HG03280 (cell line): ENCODE data around the gene MYCBP.

Experiments
- ATAC-seq: cut with Tn5 transposase; IDR thresholded peaks from one replicate; pipeline ENCODE4 v1.9.1; 2021; ENCODE audit warnings: mild to moderate bottlenecking, moderate library complexity; ENCODE audit not compliant: unreplicated experiment

Gene MYCBP

DNA sequence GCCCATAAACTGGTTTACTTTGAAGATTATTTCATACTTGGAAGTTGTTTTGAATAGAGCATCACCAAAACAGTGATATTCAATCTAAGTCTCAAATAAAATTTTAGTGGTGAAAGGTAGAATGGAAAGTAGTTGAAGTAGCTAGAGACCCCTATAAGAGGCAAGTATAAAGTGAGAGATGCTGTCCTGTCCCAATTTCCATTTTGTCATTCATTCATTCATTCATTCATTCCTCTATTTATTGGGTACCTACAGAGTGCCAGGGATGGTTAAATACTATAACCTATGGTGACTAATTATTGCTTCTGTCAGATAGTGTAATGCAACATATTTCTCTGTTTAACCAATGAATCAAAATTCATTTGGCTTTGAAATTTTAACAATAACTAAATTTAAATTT lies 46.3 kb downstream of the MYCBP start:
- ATAC-seq = no peak

DNA sequence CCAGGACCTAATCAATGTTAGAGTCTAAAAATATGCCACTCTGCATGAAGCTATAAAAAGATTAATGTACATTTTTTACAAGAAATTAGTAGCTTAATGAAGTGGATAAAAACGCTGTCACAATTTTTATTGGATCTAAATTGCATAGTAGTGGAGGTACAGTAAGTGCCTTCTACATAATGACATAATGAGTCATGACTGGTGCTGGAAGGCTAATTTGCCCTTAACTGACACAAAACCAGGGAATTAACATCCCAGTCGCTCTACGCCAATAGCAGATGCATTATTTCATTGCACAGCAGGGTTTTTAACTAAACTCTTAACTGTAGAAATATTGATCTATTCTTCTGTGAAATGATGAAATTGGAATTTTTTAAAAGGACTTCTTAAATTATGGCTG lies 46.9 kb downstream of the MYCBP start:
- ATAC-seq = no peak

DNA sequence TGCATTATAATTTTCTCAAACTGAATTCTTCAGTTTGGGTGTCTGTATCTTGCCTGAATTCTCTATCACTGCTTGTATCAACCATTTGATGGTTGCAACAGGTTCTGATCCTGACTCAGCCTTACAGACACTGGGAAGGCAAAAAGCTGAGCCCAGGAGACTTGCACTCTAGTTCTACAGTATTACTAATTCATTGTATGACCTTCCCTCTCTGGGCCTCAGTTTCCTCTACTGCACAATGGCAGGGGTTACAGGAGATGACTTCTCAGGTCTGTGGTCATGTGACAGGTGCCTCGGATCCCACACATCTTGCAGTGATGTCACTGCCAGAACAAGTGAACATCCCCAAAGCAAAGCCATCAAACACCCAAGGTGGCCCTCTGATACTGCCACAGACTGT lies 52.3 kb downstream of the MYCBP start:
- ATAC-seq = no peak

DNA sequence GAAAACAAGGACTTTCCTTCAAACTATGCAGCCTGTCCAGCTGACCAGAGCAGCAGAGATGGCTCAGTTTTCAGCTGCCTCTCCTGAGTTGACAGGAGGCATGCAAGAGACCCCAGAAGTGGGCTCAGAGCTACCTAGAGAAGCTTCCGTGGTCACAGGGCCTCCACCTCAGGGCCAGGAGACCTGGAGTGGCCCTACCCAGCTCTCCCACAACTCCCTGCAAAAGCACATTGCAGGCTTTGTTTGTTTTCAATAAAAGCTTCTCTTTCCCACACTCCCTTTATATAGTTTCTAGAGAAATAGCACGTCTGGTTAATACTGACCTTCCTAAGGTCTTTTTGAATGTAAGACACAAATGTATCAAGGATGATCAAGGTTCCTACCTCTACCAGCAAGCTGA lies 53.6 kb downstream of the MYCBP start:
- no peak for ATAC-seq

DNA sequence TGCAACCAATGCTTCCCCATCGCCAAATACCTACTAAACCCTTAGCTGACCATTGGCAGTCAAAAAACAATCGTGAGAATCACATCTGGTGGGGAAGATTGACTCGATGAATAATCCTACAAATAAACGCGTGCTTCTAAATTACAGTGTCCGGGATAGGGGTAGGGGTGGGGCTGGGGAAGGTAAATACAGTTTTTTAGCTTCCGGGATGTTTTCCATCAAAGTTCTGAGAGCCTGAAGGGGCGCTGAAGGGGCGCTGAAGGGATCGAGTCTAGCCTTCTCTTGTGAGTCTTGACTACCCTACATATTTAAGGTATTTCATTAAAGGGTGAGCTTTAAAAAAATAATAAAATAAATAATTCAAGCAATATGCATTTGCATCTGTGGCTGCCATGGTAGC lies 54.1 kb downstream of the MYCBP start:
- no peak for ATAC-seq

DNA sequence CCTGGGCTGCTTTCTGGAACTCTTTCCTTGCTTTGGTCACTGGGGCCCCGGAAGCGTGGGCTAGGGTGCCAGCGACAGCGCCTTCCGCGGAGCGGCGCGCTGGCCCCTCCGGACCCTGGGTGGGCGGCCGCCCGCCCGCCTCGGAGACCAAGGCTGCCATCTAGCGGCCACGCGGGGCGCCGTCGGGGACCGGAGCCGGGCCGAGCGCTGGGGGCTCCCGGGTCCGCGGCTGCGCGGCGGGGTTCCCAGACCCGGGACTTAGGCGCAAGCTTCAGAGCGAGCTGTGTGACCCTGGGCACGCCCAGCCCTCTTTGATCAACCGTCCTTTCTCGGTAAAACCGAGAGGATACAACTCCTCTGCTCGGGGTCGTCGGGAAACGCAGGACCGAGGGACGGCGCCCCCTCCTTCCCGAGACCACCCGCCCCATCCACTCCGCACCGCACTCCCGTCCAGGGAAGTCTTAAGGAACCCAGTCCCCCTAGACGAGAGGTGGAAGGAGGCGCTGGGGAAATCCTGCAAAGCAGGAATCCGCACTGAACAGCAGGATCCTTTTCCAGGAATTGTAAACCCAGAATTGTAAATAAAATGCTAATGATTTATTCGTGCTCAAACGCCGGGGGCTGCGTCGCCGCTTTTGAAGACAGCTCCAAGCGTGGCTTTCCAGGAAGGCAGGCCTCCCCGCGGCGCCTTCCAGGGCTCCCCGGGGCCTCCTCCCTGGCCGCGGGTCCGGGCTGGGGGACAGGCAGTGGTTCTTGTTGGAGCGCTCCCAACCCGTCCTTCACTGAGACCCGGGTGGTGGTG lies 54.8 kb downstream of the MYCBP start:
- ATAC-seq = no peak

DNA sequence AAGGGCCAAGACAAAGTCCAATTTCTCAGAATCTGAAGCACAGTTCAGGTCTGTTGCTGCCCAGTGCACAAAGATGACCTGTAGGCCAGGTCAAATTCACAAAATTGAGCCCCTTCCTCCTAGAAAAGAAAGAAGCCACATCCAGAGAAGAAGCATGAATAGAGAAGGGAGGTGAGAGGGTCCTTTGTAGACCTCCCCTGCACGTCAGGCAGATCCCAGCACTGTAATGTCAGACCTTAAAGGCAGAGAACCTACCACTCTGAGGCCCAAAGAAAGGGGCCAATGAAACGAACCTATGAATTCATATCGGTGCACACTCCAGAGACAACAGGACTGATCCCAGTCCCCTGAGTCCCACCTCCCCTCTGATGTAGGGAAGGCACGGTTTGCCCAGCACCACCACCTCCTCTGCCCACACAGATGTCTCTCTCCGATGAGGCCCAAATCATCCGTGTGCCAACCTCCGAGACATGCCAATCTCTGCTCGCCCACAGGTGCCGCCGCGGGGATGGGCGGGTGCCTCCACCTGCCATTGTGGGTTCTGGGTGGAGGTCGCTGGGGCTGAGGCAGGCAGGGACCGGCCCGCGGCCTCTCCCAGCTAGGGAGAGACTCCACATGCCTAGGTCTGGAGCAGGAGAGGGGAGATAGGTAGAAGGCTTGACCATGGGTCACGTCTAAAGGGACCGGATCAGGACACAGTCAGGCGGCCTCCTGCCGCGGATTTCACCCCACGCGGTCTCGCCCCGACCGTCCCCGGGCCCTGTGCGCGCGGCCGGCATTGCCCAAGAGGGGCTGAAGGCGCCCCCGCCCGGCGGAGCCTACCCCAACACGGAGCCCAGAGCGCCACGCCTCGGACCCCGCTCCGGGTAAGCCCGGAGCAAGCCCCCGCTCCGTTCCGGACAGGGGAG lies 55.6 kb downstream of the MYCBP start:
- ATAC-seq = no peak

DNA sequence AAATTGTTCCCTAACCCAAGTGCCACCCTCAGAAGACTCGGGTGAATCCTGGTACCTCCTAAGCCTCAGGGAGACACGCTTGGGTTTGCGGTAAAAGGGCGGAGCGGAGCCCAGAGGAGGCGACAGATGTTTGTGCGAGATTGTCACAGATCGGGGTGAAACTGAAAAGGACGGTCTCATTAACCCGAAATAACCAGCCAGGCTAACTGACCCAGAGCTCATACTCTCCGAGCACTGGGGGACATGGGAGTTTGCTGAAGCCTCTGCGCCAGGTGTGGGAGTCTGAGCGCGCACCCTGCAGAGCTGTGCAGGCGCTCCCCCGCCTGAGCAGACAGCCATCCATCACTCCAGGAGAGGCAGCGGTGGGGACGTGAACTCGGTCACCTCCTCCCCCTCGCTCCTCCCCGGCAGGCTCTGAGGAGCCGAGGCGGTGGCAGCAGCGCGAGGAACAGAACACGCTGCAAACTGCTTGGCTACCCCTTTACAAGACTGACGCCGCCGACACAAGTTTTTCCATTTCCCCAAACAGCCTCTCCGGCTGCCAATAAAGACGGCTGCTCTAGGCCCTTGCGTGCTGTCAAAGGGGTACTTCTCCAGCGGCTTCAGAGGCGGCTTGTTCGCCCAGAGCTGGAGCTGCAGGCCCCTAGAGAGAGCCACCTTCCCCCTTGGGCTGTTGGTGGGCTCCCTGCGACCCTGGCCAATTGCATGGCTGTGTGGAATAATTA lies 57.1 kb downstream of the MYCBP start:
- peak; percentile 81 for ATAC-seq

DNA sequence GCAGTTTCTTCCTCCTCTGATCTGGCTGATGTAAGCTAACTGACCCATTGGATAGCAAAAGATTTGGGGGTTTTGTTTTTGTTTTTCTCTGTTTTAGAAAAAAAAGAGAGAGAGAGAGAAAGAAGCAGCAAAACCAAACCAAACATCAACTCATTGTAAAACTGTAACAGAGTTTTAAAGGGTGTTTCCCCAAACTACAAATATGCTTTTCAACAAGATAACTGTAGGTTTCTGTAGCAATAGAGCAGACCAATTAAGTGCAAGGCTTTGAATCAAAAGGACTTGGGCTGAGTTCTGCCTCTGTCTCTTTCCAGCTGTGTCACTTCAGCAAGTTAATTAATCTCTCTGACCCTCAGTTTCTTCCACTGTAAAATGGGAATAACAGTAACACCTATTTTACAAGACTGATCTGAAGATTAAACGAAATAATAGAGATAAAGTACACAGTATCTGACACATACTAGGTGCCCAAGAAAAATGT lies 58.1 kb downstream of the MYCBP start:
- no peak for ATAC-seq

DNA sequence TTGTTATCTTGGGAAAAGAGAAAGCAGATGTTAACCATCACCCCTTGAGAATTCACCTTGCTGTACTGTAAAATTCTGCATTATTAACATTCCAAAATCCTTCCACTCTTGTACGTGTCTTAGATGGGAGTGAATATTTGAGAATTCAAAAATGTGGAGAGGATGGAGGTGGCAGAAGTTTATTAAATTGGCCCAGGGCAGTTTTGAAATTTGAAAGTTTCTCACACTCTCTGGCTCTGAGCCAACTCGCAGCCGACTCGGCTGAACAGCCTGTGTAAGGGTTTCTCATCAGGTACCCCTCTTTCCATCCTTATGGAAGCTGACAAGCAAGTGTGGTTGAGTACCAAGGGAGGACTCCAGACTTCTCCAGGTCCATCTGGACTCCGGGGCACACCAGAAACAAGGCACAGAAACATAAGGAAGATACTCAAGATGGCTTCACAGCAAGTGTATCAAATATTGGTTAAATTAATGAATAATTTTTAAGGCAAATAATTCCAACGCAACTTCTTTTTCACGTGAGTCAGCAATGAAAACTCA lies 58.6 kb downstream of the MYCBP start:
- ATAC-seq = no peak

DNA sequence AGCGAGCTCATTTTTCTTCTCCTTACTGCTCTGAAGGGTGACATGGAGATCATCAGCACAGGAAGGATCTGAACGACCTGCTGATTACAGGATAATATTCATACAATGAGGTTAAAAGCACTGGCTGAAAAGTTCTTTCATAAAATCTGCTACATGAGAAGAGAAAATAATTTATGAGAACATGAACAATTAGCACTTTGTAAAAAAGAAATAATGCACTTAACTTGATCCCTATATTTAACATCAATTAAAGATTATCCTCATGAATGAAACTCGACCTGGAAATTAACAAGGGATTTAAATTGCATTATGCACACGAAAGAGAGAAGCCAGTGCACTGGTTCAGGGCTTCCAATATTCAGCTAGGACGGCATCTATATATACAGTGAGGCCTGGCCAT lies 60.2 kb downstream of the MYCBP start:
- no peak for ATAC-seq
